Measurements from ENCODE around the gene TMC7. TPM values are rescaled to one million over a fixed set of nuclear protein-coding genes. Genes with fewer than 3 reads are reported as not detected.

The TMC7 gene
- total and polyA plus RNA-seq, 12 donors = 0.76 to 1.9 (median 1.2) TPM

GRCh38 chr16:19094542-19095365 lies 111.0 kb downstream of the TMC7 start:
- peaks cover 0 to 6% (median 0%) of the 10 kb centered on the region in 9 donors for H3K4me1 ChIP-seq
- ATAC-seq (no peak), DNase-seq (no peak)
- TF ChIP-seq CTCF (IDR thresholded peaks at IDR 0.05) = peak in 2 of 9 donors; percentile 19 to 24
- H3K27ac ChIP-seq = no peak overlapping the region
- no peaks in the 10 kb centered on the region for H3K36me3 ChIP-seq
- H3K4me3 ChIP-seq = no peak overlapping the region
- peaks cover 0 to 9% (median 0%) of the 10 kb centered on the region in 11 donors for H3K9me3 ChIP-seq
- WGBS, 2 donors = 74 to 79% methylated on average over 11 of the region's 11 CpGs
- no peaks in the 10 kb centered on the region for H3K27me3 ChIP-seq
- intact Hi-C loops (cut with DNase I) = no loop called here

GRCh38 chr16:19095654-19096053 lies 111.9 kb downstream of the TMC7 start:
- DNase-seq (no peak), ATAC-seq (no peak)
- Histone ChIP-seq H3K4me3 (no peak overlapping the region), H3K36me3 (no peaks in the 10 kb centered on the region), H3K27ac (no peak overlapping the region), H3K4me1 (peaks cover 0 to 6% (median 0%) of the 10 kb centered on the region in 9 donors), H3K9me3 (peaks cover 0 to 13% (median 0%) of the 10 kb centered on the region in 11 donors), H3K27me3 (no peaks in the 10 kb centered on the region)
- TF ChIP-seq CTCF (IDR thresholded peaks at IDR 0.05) = no peak
- intact Hi-C loops (cut with DNase I) = no loop called here
- 90 to 96% methylated on average over 5 of the region's 5 CpGs for WGBS, 2 donors

GRCh38 chr16:19098173-19098572 lies 114.4 kb downstream of the TMC7 start:
- TF ChIP-seq CTCF (IDR thresholded peaks at IDR 0.05) = no peak
- ATAC-seq = no peak
- no peaks in the 10 kb centered on the region for H3K36me3 ChIP-seq
- no peak for DNase-seq
- intact Hi-C loops (cut with DNase I) = no loop called here
- no peak overlapping the region for H3K4me3 ChIP-seq
- H3K27me3 ChIP-seq = no peaks in the 10 kb centered on the region
- H3K9me3 ChIP-seq = peaks cover 0 to 13% (median 0%) of the 10 kb centered on the region in 11 donors
- 80 to 95% methylated on average over 1 of the region's 1 CpG for WGBS, 2 donors
- H3K27ac ChIP-seq = no peak overlapping the region
- H3K4me1 ChIP-seq = no peaks in the 10 kb centered on the region

GRCh38 chr16:19102187-19102872 lies 118.6 kb downstream of the TMC7 start:
- TF ChIP-seq CTCF (IDR thresholded peaks at IDR 0.05) = no peak
- H3K36me3 ChIP-seq = no peaks in the 10 kb centered on the region
- no peaks in the 10 kb centered on the region for H3K27me3 ChIP-seq
- H3K4me3 ChIP-seq = no peak overlapping the region
- H3K27ac ChIP-seq = no peak overlapping the region
- peaks cover 0 to 11% (median 0%) of the 10 kb centered on the region in 9 donors for H3K4me1 ChIP-seq
- DNase-seq (no peak), ATAC-seq (no peak)
- peaks cover 0 to 13% (median 0%) of the 10 kb centered on the region in 11 donors for H3K9me3 ChIP-seq
- 72% methylated on average over 16 of the region's 16 CpGs for WGBS, 2 donors
- intact Hi-C loops (cut with DNase I) = no loop called here
